GM23338 (cell line): Measurements from ENCODE around the gene INPP4B. TPM values are rescaled to one million over a fixed set of nuclear protein-coding genes. Genes with fewer than 3 reads are reported as not detected.
"Not testable (repeated sequence)": the region's sequence is repeated elsewhere in the genome, so short reads cannot be mapped to it uniquely, and the experiment has no call there.

Experiments used
- ATAC-seq: fragments of 200-7000 bp; cut with Tn5 transposase; 3 replicates; pipeline ENCODE4 v1.9.1; 2020
- DNase-seq: peaks from one replicate; pipeline ENCODE4 v3.0.0-alpha.2; 2015; ENCODE audit warnings: low spot score
- H2AFZ ChIP-seq: fragments of 200-600 bp; sonication (generic); 2 replicates; pipeline ENCODE4 v1.8.0; 2016; ENCODE audit warnings: antibody characterized with exemption, mild to moderate bottlenecking, moderate library complexity
- H3F3A ChIP-seq: fragments of 200-600 bp; sonication (generic); replicated peaks from 2 replicates; pipeline ENCODE4 v1.8.0; 2017; ENCODE audit warnings: antibody characterized with exemption, mixed run types, low read depth
- H3K27ac ChIP-seq: fragments of 200-600 bp; sonication (generic); 2 replicates; pipeline ENCODE4 v1.6.1; 2016; ENCODE audit warnings: low read depth
- H3K27me3 ChIP-seq: fragments of 200-600 bp; sonication (generic); 2 replicates; pipeline ENCODE4 v1.8.0; 2016; ENCODE audit warnings: mild to moderate bottlenecking, mixed run types, moderate library complexity; ENCODE audit not compliant: insufficient read depth
- H3K36me3 ChIP-seq: fragments of 200-600 bp; sonication (generic); 2 replicates; pipeline ENCODE4 v1.8.0; 2016; ENCODE audit warnings: mild to moderate bottlenecking; ENCODE audit not compliant: insufficient read depth
- H3K4me1 ChIP-seq: fragments of 200-600 bp; sonication (generic); 2 replicates; pipeline ENCODE4 v1.8.0; 2016; ENCODE audit warnings: mild to moderate bottlenecking, moderate library complexity; ENCODE audit not compliant: insufficient read depth
- H3K4me2 ChIP-seq: fragments of 200-600 bp; sonication (generic); 2 replicates; pipeline ENCODE4 v1.7.1; 2017; ENCODE audit warnings: mixed run types
- H3K4me3 ChIP-seq: fragments of 200-600 bp; sonication (generic); 2 replicates; pipeline ENCODE4 v1.6.1; 2016; ENCODE audit warnings: mixed run types
- H3K79me2 ChIP-seq: fragments of 200-600 bp; sonication (generic); replicated peaks from 2 replicates; pipeline ENCODE4 v1.8.0; 2017; ENCODE audit warnings: mild to moderate bottlenecking; ENCODE audit not compliant: insufficient read depth
- H3K9me2 ChIP-seq: fragments of 200-600 bp; sonication (generic); 2 replicates; pipeline ENCODE4 v1.8.0; 2017; ENCODE audit not compliant: insufficient read depth
- H4K20me1 ChIP-seq: fragments of 200-600 bp; sonication (generic); replicated peaks from 2 replicates; pipeline ENCODE4 v1.8.0; 2017; ENCODE audit warnings: mild to moderate bottlenecking; ENCODE audit not compliant: insufficient read depth
- H3K27ac Mint-ChIP-seq: 2 replicates; pipeline ENCODE4 v1.8.0; 2020; ENCODE audit warnings: inconsistent platforms, mild to moderate bottlenecking, moderate library complexity, mixed read lengths
- H3K27me3 Mint-ChIP-seq: 3 replicates; pipeline ENCODE4 v1.8.0; 2022; ENCODE audit warnings: low read depth, mild to moderate bottlenecking, moderate library complexity, mixed read lengths, inconsistent platforms; ENCODE audit not compliant: insufficient read depth, poor library complexity
- H3K36me3 Mint-ChIP-seq: 3 replicates; pipeline ENCODE4 v1.8.0; 2021; ENCODE audit warnings: low read depth, mild to moderate bottlenecking, inconsistent platforms, moderate library complexity, mixed read lengths
- H3K4me1 Mint-ChIP-seq: 3 replicates; pipeline ENCODE4 v1.8.0; 2020; ENCODE audit warnings: mild to moderate bottlenecking, inconsistent platforms, mixed read lengths
- H3K4me3 Mint-ChIP-seq: 3 replicates; pipeline ENCODE4 v1.8.0; 2021; ENCODE audit warnings: moderate library complexity, mild to moderate bottlenecking, inconsistent platforms, mixed read lengths
- H3K9me3 Mint-ChIP-seq: 3 replicates; pipeline ENCODE4 v1.8.0; 2020; ENCODE audit warnings: moderate library complexity, mild to moderate bottlenecking, inconsistent platforms, mixed read lengths
- CREB1 ChIP-seq: fragments of 250-450 bp; sonication (Bioruptor Pico); IDR thresholded peaks from 2 replicates; pipeline ENCODE4 v1.5.0; 2020; ENCODE audit warnings: low read depth, mild to moderate bottlenecking, moderate library complexity
- CTCF ChIP-seq, 2 experiments: fragments of 200-600 bp in 1 of 2; sonication (generic) in 1 of 2; conservative IDR thresholded peaks; 2 replicates each; pipeline versions ENCODE4 v1.5.1 to v1.6.1; 2016 to 2017; ENCODE audit warnings: antibody characterized with exemption in 2 of 2, low read depth in 2 of 2, mild to moderate bottlenecking in 2 of 2, moderate library complexity in 1 of 2
- EZH2 ChIP-seq: fragments of 200-600 bp; sonication (generic); IDR thresholded peaks from one replicate; pipeline ENCODE4 v1.8.0; 2017; ENCODE audit warnings: antibody characterized with exemption, mild to moderate bottlenecking, low read depth; ENCODE audit not compliant: unreplicated experiment
- EZH2phosphoT487 ChIP-seq: fragments of 200-600 bp; sonication (generic); IDR thresholded peaks from one replicate; pipeline ENCODE4 v1.8.1; 2018; ENCODE audit warnings: antibody characterized with exemption; ENCODE audit not compliant: unreplicated experiment
- JUNB ChIP-seq: IDR thresholded peaks from one replicate; pipeline ENCODE4 v1.6.1; 2016; ENCODE audit warnings: antibody characterized with exemption; ENCODE audit not compliant: unreplicated experiment
- NANOG ChIP-seq: IDR thresholded peaks from 2 replicates; pipeline ENCODE4 v1.6.1; 2016; ENCODE audit warnings: antibody characterized with exemption, borderline replicate concordance
- POLR2AphosphoS5 ChIP-seq: IDR thresholded peaks from 2 replicates; pipeline ENCODE4 v1.6.1; 2016; ENCODE audit warnings: antibody characterized with exemption, low read depth
- STAT1 ChIP-seq: IDR thresholded peaks from one replicate; pipeline ENCODE4 v1.6.1; 2016; ENCODE audit warnings: antibody characterized with exemption; ENCODE audit not compliant: unreplicated experiment
- ZNF331 ChIP-seq: fragments of 250-450 bp; sonication (Bioruptor Pico); IDR thresholded peaks from 2 replicates; pipeline ENCODE4 v1.5.0; 2020; ENCODE audit warnings: low read depth, mild to moderate bottlenecking, moderate library complexity
- polyA plus RNA-seq: library from polyadenylated mRNA; unstranded; fragments of >200 nt; fragmentation: Nextera tagmentation; extraction: Ambion mirVana; gene quantifications from 2 replicates; pipeline ENCODE4 v1.2.1, GENCODE V29; 2016
- total RNA-seq: library from RNA; depleted of rRNA; stranded (reverse); fragments of >200 nt; shearing (Covaris generic); gene quantifications from 2 replicates; pipeline ENCODE4 v1.2.3, GENCODE V29; 2014

INPP4B gene
- total and polyA plus RNA-seq, 2 experiments from 2014 or later, result 0.11 to 0.14 TPM

GRCh38 chr4:142077048-142077447 lies 769.1 kb downstream of the INPP4B start:
- no peak overlapping the region for H3K27ac Mint-ChIP-seq
- H3K4me1 Mint-ChIP-seq, result no peaks in the 10 kb centered on the region
- TF ChIP-seq JUNB (no peak), POLR2AphosphoS5 (no peak), CTCF (conservative IDR thresholded peaks at IDR 0.05; ENCODE audit: low read depth in 2 of 2) (no peak), NANOG (no peak), STAT1 (no peak), EZH2 (no peak), ZNF331 (CRISPR knock-in tag) (no peak), CREB1 (CRISPR knock-in tag) (no peak), EZH2phosphoT487 (no peak)

DNA sequence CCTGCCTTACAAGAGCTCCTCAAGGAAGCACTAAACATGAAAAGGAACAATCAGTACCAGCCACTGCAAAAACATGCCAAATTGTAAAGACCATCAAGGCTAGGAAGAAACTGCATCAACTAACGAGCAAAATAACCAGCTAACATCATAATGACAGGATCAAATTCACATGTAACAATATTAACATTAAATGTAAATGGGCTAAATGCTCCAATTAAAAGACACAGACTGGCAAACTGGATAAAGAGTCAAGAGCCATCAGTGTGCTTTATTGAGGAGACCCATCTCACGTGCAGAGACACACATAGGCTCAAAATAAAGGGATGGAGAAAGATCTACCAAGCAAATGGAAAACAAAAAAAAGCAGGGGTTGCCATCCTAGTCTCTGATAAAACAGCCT lies 777.8 kb downstream of the INPP4B start:
- H4K20me1 ChIP-seq, H3K27ac ChIP-seq, H3K4me1 ChIP-seq, ATAC-seq, H2AFZ ChIP-seq, H3F3A ChIP-seq, H3K4me1 Mint-ChIP-seq, H3K27me3 ChIP-seq, H3K36me3 ChIP-seq, H3K4me3 Mint-ChIP-seq, H3K79me2 ChIP-seq, H3K27me3 Mint-ChIP-seq, DNase-seq, H3K4me2 ChIP-seq, H3K9me2 ChIP-seq, H3K27ac Mint-ChIP-seq, H3K4me3 ChIP-seq: not testable (repeated sequence)
- Mint-ChIP-seq H3K36me3 (peaks cover 30% of the 10 kb centered on the region; the same call in 2 of the 3 replicates), H3K9me3 (peaks cover 53% of the 10 kb centered on the region)

More at GRCh38 chr4:142077048-142077447, 769.1 kb downstream of the INPP4B start:
- Histone ChIP-seq H4K20me1 (no peaks in the 10 kb centered on the region), H3F3A (no peaks in the 10 kb centered on the region), H3K27me3 (no peaks in the 10 kb centered on the region), H3K4me1 (no peaks in the 10 kb centered on the region), H3K4me3 (no peak overlapping the region), H3K27ac (no peak overlapping the region), H2AFZ (no peak overlapping the region), H3K36me3 (no peaks in the 10 kb centered on the region), H3K9me2 (no peaks in the 10 kb centered on the region), H3K79me2 (no peaks in the 10 kb centered on the region), H3K4me2 (no peak overlapping the region)
- Mint-ChIP-seq H3K4me3 (no peak overlapping the region), H3K36me3 (no peaks in the 10 kb centered on the region), H3K9me3 (no peaks in the 10 kb centered on the region), H3K27me3 (no peaks in the 10 kb centered on the region)
- ATAC-seq (no peak), DNase-seq (no peak)

GRCh38 chr4:142066562-142066961 lies 779.5 kb downstream of the INPP4B start:
- not testable (repeated sequence) for H3K4me3 Mint-ChIP-seq, H3K79me2 ChIP-seq, H3F3A ChIP-seq, H2AFZ ChIP-seq, H3K4me2 ChIP-seq, H3K4me1 Mint-ChIP-seq, H3K27me3 Mint-ChIP-seq, H3K27ac Mint-ChIP-seq, H3K36me3 ChIP-seq, DNase-seq, H4K20me1 ChIP-seq, H3K9me2 ChIP-seq, ATAC-seq, H3K27ac ChIP-seq, H3K27me3 ChIP-seq, H3K4me1 ChIP-seq, H3K4me3 ChIP-seq
- Mint-ChIP-seq H3K36me3 (peaks cover 30% of the 10 kb centered on the region; the same call in 2 of the 3 replicates), H3K9me3 (peaks cover 53% of the 10 kb centered on the region)
